GM18868 (cell line): ENCODE measurements around the gene CTNNA2.
A peak's percentile ranks its signal among the peaks of the same experiment; 100 is the strongest.

Experiments
- ATAC-seq: cut with Tn5 transposase; IDR thresholded peaks from one replicate; pipeline ENCODE4 v1.9.1; 2021; ENCODE audit warnings: mild to moderate bottlenecking, moderate library complexity; ENCODE audit not compliant: unreplicated experiment

The CTNNA2 gene

GRCh38 chr2:80420530-80421208 lies 907.8 kb downstream of the CTNNA2 start:
- no peak for ATAC-seq

GRCh38 chr2:80429251-80429650 lies 916.4 kb downstream of the CTNNA2 start:
- ATAC-seq, result no peak

DNA sequence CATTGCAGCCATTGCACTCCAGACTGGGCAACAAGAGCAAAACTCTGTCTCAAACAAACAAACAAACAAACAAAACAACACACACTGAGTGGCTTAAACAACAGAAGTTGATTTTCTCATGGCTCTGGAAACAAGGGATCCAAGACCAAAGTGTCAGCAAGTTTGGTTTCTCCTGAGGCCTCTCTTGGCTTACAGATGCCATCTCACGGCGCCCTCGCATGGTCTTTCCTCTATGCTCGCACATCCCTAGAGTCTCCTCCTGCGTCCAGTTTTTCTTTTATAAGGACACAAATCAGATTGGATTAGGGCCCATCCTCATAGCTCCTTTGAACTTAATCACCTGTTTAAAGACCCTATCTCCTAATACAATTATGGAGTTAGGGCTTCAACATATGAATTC lies 925.1 kb downstream of the CTNNA2 start:
- no peak for ATAC-seq

DNA sequence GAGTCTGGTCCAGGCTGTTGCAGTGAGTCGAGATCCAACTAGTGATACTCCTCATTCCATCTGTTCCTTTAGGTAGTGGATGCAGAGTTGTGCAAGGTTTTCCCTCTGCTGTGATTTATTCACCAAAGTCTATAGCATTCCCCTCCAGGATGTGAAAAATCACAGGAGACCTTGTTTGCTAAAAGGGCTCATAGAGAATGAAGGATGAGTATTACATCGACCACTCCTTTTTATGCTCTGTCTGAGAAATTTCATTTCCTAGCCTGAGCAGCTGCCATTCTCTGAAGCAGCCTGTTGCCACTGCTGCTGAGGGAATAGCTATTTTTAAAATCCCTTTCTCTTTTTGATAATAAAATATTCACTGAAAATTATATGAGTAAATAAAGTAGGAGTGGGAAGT lies 925.8 kb downstream of the CTNNA2 start:
- no peak for ATAC-seq

GRCh38 chr2:80454628-80455027 lies 941.8 kb downstream of the CTNNA2 start:
- no peak for ATAC-seq

DNA sequence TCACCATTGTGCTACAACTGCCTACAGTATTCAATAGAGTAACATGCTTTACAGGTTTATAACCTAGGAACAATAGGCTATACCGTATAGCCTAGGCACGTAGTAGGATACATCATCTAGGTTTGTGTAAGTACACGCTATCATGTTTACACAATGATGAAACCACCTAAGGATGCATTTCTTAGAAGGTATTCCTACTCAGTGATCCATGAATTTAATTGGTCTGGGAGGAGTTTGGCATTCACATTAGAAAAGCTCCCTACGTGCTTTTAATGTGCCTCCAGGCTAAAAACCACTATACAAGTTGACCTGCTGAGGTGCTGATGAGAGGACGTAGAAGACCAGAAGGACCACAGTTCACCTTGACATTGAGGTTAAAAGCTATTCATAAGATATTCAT lies 946.2 kb downstream of the CTNNA2 start:
- ATAC-seq, result no peak

DNA sequence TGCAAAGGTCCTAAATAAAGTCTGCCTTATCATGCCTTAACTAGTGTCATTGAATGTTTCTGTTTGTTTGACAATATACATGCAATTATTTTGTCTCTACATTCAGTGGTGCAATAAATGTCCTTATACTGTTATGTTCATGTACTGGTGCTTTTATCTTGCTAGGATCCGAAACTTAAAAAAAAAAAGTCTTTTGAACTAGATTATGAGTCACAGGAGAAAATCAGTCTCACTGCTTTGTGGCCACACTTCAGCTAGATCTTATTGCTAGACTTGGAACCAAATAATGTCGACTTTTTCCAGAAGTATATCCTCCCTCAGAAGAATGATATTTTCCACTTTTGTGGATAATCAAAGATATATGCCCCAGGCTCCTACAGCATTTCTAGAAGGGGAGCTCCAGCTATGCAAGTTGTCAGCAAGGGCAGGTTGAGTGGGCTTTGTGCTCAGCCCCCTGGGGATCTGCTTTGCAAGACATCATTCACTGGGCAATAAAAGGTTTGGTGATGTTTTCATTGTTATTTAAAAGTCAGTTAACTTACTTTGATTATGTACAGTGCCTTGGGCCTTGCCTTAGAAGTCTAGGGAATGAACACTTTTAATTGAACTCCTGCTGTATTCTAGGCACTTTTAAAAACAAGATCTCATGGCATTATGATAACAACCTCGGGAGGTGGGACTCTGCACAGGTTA lies 948.8 kb downstream of the CTNNA2 start:
- ATAC-seq, result peak; percentile 64

GRCh38 chr2:80462654-80463053 lies 949.8 kb downstream of the CTNNA2 start:
- ATAC-seq, result no peak

- ATAC-seq, result peak; percentile 39
These were observed 951.4 kb downstream of the CTNNA2 start for GRCh38 chr2:80464275-80464674.

DNA sequence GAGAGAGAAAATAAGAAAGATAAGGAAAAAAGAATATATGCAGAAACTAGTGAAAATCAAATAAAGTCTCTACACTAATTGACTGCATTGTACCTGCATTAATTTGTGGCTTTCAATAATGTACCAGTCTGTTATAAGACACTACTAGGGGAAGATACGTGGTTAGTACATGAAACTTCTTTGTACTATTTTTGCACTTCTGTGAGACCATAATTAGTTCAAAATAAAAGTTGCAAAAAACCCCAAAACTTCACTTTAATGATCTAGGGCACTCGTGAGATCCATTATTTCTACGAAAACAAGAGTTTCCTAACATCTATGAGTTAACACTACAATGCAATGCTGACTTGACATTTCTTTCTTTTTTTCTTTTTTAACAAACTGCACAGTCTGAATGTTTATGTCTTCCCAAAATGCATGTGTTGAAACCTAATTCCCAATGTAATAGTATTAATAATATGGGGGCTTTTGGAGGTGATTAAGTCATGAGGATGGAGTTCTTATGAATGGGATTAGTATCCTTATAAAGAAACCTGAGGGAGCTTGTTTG lies 954.5 kb downstream of the CTNNA2 start:
- peak; percentile 34 for ATAC-seq

DNA sequence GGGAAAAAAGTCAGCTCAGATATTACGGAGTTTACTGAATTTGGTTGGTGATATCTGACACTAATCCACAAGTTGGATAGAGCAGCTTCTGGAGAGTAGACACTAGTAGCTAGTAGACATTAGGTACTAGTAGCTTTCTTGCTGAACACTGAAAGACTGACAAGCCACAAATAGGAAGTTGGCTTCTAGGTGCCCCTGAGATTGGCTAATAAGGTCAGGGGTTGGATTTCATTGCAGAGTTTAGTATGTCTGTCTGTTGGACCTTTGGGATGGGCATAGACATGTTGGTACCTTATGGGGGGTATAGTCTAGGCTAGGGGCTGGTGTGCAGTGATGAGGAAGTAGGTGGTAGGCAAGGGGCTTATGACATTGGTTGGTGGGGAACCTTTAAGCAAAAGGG lies 956.6 kb downstream of the CTNNA2 start:
- ATAC-seq, result peak; percentile 34

DNA sequence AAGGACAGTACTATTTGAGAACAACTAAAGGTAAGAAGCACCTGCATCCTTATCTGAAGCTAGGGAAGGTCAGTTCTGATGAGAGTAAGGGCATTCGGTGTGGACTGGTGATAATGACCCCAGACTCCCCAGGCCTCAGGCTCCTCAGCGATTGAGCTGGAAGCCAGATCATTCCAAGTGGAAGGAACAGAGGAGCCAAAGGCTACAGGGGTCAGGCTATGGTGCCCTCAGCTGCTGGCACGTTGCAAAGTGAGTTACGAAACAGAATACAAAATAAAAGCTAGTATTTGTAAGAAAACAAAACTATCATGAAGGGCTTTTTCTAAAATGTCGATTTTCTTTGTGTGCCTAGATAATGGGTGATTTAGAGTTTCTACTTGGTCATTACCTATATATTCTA lies 960.2 kb downstream of the CTNNA2 start:
- ATAC-seq, result no peak

GRCh38 chr2:80473796-80474195 lies 960.9 kb downstream of the CTNNA2 start:
- ATAC-seq, result no peak

GRCh38 chr2:80475970-80476369 lies 963.1 kb downstream of the CTNNA2 start:
- ATAC-seq, result no peak

DNA sequence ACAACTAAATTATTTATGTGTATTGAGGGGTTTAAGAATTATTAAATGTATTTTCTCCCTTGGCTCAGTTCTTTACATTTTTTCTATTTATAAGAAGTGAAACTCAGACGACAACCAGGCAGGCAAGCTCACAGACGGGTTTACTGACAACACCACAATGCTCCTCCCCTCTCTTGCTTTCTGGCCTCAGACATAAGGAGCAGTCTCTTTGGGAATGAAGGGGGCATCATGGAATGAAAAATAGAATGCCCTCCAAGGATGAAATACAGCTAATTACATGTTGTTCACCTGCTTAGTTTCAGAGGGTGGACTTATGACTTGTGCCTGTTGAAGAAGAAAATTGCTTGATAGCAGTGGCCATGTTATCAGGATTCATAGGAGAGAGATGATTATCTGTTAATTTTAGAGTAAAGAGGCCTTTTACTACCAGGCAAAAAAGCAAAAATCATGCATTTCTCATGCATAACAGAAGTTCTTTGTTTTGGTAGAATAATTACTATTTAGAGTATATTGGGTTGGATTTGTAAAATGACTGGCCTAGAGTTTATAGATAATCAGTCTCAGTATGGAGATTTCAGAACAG lies 963.8 kb downstream of the CTNNA2 start:
- peak; percentile 35 for ATAC-seq

GRCh38 chr2:80482276-80482675 lies 969.4 kb downstream of the CTNNA2 start:
- peak; percentile 26 for ATAC-seq

GRCh38 chr2:80489717-80490116 lies 976.9 kb downstream of the CTNNA2 start:
- no peak for ATAC-seq

- ATAC-seq, result no peak
These were observed 978.1 kb downstream of the CTNNA2 start for GRCh38 chr2:80490964-80491363.

DNA sequence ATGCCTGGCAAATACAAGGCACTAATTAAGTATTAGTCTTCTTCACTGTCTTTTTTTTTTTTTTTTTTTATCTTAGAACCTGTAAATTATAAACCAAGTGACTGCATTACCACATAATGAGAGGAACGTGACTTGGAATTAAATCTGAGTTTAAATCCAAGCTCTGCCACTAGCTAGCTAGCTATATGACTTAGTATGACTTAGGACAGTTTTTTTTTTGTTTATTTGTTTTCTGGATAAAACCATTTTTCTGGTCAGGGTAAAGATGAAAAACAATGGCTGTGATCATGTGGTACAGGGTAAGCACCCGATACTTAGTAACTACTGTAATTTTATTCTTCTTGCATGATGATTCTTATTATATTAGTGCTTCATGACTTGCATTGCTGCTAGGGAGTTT lies 983.5 kb downstream of the CTNNA2 start:
- ATAC-seq, result no peak

DNA sequence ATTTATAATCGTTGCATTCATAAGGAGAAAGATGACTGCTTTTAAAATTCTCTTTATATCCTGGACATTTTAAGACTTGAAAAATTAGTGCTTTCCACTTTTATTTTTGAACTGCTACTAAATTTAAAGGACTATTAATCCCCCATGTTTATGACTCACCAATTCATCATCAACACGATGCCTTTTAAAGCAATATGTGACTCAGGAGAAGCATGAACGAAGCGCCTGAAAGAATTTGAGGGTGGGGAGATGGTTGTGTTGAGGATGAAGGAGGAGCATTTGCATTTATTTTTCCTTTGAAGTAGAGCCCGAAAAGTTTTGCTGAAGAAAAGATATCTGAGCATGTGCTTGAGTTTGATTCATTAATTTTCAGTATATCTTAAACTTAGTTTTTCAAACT lies 983.9 kb downstream of the CTNNA2 start:
- no peak for ATAC-seq

- peak; percentile 75 for ATAC-seq
These were observed 986.2 kb downstream of the CTNNA2 start for GRCh38 chr2:80499095-80499494.
